HepG2 (cell line): ENCODE data around the gene TBX6. TPM values are rescaled to one million over a fixed set of nuclear protein-coding genes. Genes with fewer than 3 reads are reported as not detected.

Experiments used
- BHLHE40 ChIP-seq: IDR thresholded peaks from 2 replicates; pipeline ENCODE4 v1.6.1; 2011; ENCODE audit warnings: low read length, improper control_type of control experiment
- CENPBD1 ChIP-seq: sonication (generic); formaldehyde crosslinking; IDR thresholded peaks from 2 replicates; pipeline ENCODE4 v1.8.0; 2022; ENCODE audit warnings: missing genetic modification reagents, low read depth, mild to moderate bottlenecking, borderline replicate concordance
- ETV6 ChIP-seq: sonication (generic); formaldehyde crosslinking; conservative IDR thresholded peaks from 2 replicates; pipeline ENCODE4 v1.4.0; 2020; ENCODE audit warnings: missing genetic modification reagents
- GATAD1 ChIP-seq: IDR thresholded peaks from 2 replicates; pipeline ENCODE4 v1.6.1; 2016; ENCODE audit warnings: missing genetic modification reagents, missing compliant biosample characterization
- HDAC2 ChIP-seq: sonication (generic); formaldehyde crosslinking; IDR thresholded peaks from 2 replicates; pipeline ENCODE4 v1.4.0; 2020; ENCODE audit warnings: missing genetic modification reagents
- HMGXB3 ChIP-seq: sonication (generic); formaldehyde crosslinking; IDR thresholded peaks from 2 replicates; pipeline ENCODE4 v1.4.0; 2020; ENCODE audit warnings: missing genetic modification reagents, borderline replicate concordance
- HNF1B ChIP-seq: sonication (generic); formaldehyde crosslinking; IDR thresholded peaks from 2 replicates; pipeline ENCODE4 v1.5.1; 2020; ENCODE audit warnings: mild to moderate bottlenecking, moderate library complexity, missing genetic modification reagents
- HNRNPUL1 ChIP-seq: fragments of 200-400 bp; formaldehyde crosslinking; IDR thresholded peaks from 2 replicates; pipeline ENCODE4 v1.6.1; 2017; ENCODE audit warnings: low read depth, mild to moderate bottlenecking, low read length, moderate library complexity
- PPARG ChIP-seq: conservative IDR thresholded peaks from 2 replicates; pipeline ENCODE4 v1.6.1; 2016; ENCODE audit warnings: missing biosample characterization, missing genetic modification reagents
- PTBP1 ChIP-seq: fragments of 200-400 bp; formaldehyde crosslinking; IDR thresholded peaks from 2 replicates; pipeline ENCODE4 v1.6.1; 2018; ENCODE audit warnings: low read length, low read depth; ENCODE audit not compliant: poor library complexity, severe bottlenecking
- ZBTB39 ChIP-seq: sonication (generic); formaldehyde crosslinking; IDR thresholded peaks from 2 replicates; pipeline ENCODE4 v1.5.0; 2020; ENCODE audit warnings: missing genetic modification reagents
- ZBTB43 ChIP-seq: sonication (generic); formaldehyde crosslinking; conservative IDR thresholded peaks from 2 replicates; pipeline ENCODE4 v1.4.0; 2020; ENCODE audit warnings: missing genetic modification reagents
- ZBTB8A ChIP-seq: sonication (generic); formaldehyde crosslinking; IDR thresholded peaks from 2 replicates; pipeline ENCODE4 v1.4.0; 2020; ENCODE audit warnings: mild to moderate bottlenecking, low read depth, missing genetic modification reagents, borderline replicate concordance
- ZFP1 ChIP-seq: IDR thresholded peaks from 2 replicates; pipeline ENCODE4 v1.6.1; 2016
- ZNF224 ChIP-seq: sonication (generic); formaldehyde crosslinking; IDR thresholded peaks from 2 replicates; pipeline ENCODE4 v1.5.0; 2020; ENCODE audit warnings: mild to moderate bottlenecking, missing genetic modification reagents
- ZNF639 ChIP-seq: conservative IDR thresholded peaks from 2 replicates; pipeline ENCODE4 v1.6.1; 2018; ENCODE audit warnings: missing genetic modification reagents
- ZNF775 ChIP-seq: sonication (generic); formaldehyde crosslinking; IDR thresholded peaks from 2 replicates; pipeline ENCODE4 v1.4.0; 2020; ENCODE audit warnings: missing genetic modification reagents, mild to moderate bottlenecking, moderate library complexity, borderline replicate concordance
- polyA plus RNA-seq, 8 experiments: library from polyadenylated mRNA; depleted of rRNA in 3 of 8; stranded (reverse) in 7 of 8; unstranded in 1 of 8; fragments of >200 nt; fragmentation: Illumina TruSeq in 4 of 8; extraction: Trizol in 4 of 8; gene quantifications; 2 replicates each; pipeline versions ENCODE4 v1.2.1 to v1.2.3, GENCODE V29; 2011 to 2016; ENCODE audit warnings: low read depth in 4 of 8, missing spikeins in 1 of 8, mixed read lengths in 1 of 8; ENCODE audit not compliant: insufficient read depth in 1 of 8
- total RNA-seq, 5 experiments: library from RNA; depleted of rRNA; stranded (reverse); fragments of >200 nt; fragmentation: Illumina TruSeq; extraction: Trizol; gene quantifications; 2 replicates each; pipeline ENCODE4 v1.2.3, GENCODE V29; 2016; ENCODE audit warnings: low read depth in 1 of 5

Gene TBX6
- total and polyA plus RNA-seq, 2 of the 13 experiments (the other 11 are each of a cell fraction or from before 2014, with no cell fraction given): 0.24 to 0.42 TPM

- TF ChIP-seq HMGXB3 (CRISPR knock-in tag) (no peak), ZBTB43 (CRISPR knock-in tag) (no peak; the same call in 1 of the 2 replicates), ZNF224 (CRISPR knock-in tag) (0 out of 2 replicates have a peak, but pooled peaks have one; percentile 23), ZNF775 (peak; percentile 90; the same call in 1 of the 2 replicates), BHLHE40 (peak; percentile 33; the same call in 1 of the 2 replicates), ZBTB8A (CRISPR knock-in tag) (no peak), ZFP1 (peak; percentile 27; the same call in 1 of the 2 replicates), PPARG (CRISPR knock-in tag) (0 out of 2 replicates have a peak, but pooled peaks have one; percentile 43), HNF1B (CRISPR knock-in tag) (peak; percentile 51), ZNF639 (CRISPR knock-in tag) (no peak), GATAD1 (CRISPR knock-in tag) (peak; percentile 70), HDAC2 (CRISPR knock-in tag) (peak; percentile 84), ZBTB39 (CRISPR knock-in tag) (0 out of 2 replicates have a peak, but pooled peaks have one; percentile 3), CENPBD1 (0 out of 2 replicates have a peak, but pooled peaks have one; percentile 26), ETV6 (0 out of 2 replicates have a peak, but pooled peaks have one; percentile 68), HNRNPUL1 (no peak), PTBP1 (no peak)
Observed at GRCh38 chr16:30092373-30093010, 768 bp upstream of the TBX6 start (continued).
